HG03432 (cell line): ENCODE measurements around the gene EPHA4.

Source experiments
- ATAC-seq: cut with Tn5 transposase; IDR thresholded peaks from one replicate; pipeline ENCODE4 v1.9.1; 2021; ENCODE audit warnings: mild to moderate bottlenecking, moderate library complexity; ENCODE audit not compliant: unreplicated experiment

EPHA4 gene

GRCh38 chr2:221572219-221572820 is at the start of gene EPHA4:
TSS of gene EPHA4 (minus strand) at chr2:221572304. CDS start at chr2:221572248, 56 bp downstream.
- peak; percentile 93 for ATAC-seq

GRCh38 chr2:221618007-221618406 is 45.9 kb upstream of the EPHA4 start:
- ATAC-seq: no peak

- ATAC-seq: no peak
Observed at GRCh38 chr2:221616561-221616960, 44.5 kb upstream of the EPHA4 start.

GRCh38 chr2:221614274-221614673 is 42.2 kb upstream of the EPHA4 start:
- ATAC-seq: no peak

GRCh38 chr2:221612800-221613199 is 40.7 kb upstream of the EPHA4 start:
- ATAC-seq: no peak

- ATAC-seq: no peak
Observed at GRCh38 chr2:221612161-221612560, 40.1 kb upstream of the EPHA4 start.

GRCh38 chr2:221610675-221611074 is 38.6 kb upstream of the EPHA4 start:
- ATAC-seq: no peak

- no peak for ATAC-seq
Observed at GRCh38 chr2:221610255-221610654, 38.2 kb upstream of the EPHA4 start.

- no peak for ATAC-seq
Observed at GRCh38 chr2:221608442-221608841, 36.3 kb upstream of the EPHA4 start.

- no peak for ATAC-seq
Observed at GRCh38 chr2:221606424-221606823, 34.3 kb upstream of the EPHA4 start.

- ATAC-seq: no peak
Observed at GRCh38 chr2:221605751-221606240, 33.7 kb upstream of the EPHA4 start.

GRCh38 chr2:221602938-221603337 is 30.8 kb upstream of the EPHA4 start:
- ATAC-seq: no peak

- no peak for ATAC-seq
Observed at GRCh38 chr2:221601376-221601775, 29.3 kb upstream of the EPHA4 start.

GRCh38 chr2:221600388-221600787 is 28.3 kb upstream of the EPHA4 start:
- no peak for ATAC-seq

GRCh38 chr2:221596192-221596591 is 24.1 kb upstream of the EPHA4 start:
- ATAC-seq: no peak

- no peak for ATAC-seq
Observed at GRCh38 chr2:221590861-221591365, 18.8 kb upstream of the EPHA4 start.

GRCh38 chr2:221589696-221590095 is 17.6 kb upstream of the EPHA4 start:
- no peak for ATAC-seq

GRCh38 chr2:221588306-221588985 is 16.3 kb upstream of the EPHA4 start:
- ATAC-seq: no peak

GRCh38 chr2:221581986-221582385 is 9.9 kb upstream of the EPHA4 start:
- ATAC-seq: no peak

GRCh38 chr2:221574231-221574570 is 2.1 kb upstream of the EPHA4 start:
- ATAC-seq: no peak

GRCh38 chr2:221573430-221574230 is 1.5 kb upstream of the EPHA4 start:
- ATAC-seq: peak; percentile 71
